ENCODE measurements around the gene IFNA10.
"Not testable (repeated sequence)": the region's sequence is repeated elsewhere in the genome, so short reads cannot be mapped to it uniquely, and the experiment has no call there.

IFNA10 gene

GRCh38 chr9:21207043-21207442 lies at the start of gene IFNA10:
Gene IFNA10 (minus strand): TSS chr9:21207143. CDS start chr9:21207097, 46 bp downstream.
- not testable (repeated sequence) for DNase-seq

GRCh38 chr9:21255538-21256212 lies 48.7 kb upstream of the IFNA10 start:
- no peak for DNase-seq

- DNase-seq, result peak; percentile 10
Observed at GRCh38 chr9:21252721-21253547, 46.0 kb upstream of the IFNA10 start.

- DNase-seq, result no peak
Observed at GRCh38 chr9:21251638-21252037, 44.7 kb upstream of the IFNA10 start.

- no peak for DNase-seq
Observed at GRCh38 chr9:21251190-21251589, 44.2 kb upstream of the IFNA10 start.

GRCh38 chr9:21244836-21245235 lies 37.9 kb upstream of the IFNA10 start:
- DNase-seq, result no peak

- no peak for DNase-seq
Observed at GRCh38 chr9:21239911-21240310, 33.0 kb upstream of the IFNA10 start, which contains the start of gene IFNA14. Gene IFNA14 (minus strand): TSS chr9:21240005. CDS start chr9:21239935, 70 bp downstream.

GRCh38 chr9:21236360-21236714 lies 29.4 kb upstream of the IFNA10 start:
- DNase-seq, result not testable (repeated sequence)

- DNase-seq, result peak; percentile 57
Observed at GRCh38 chr9:21235468-21236359, 28.8 kb upstream of the IFNA10 start.

- DNase-seq, result no peak
Observed at GRCh38 chr9:21234153-21234687, 27.3 kb upstream of the IFNA10 start.

- no peak for DNase-seq
Observed at GRCh38 chr9:21233258-21233657, 26.3 kb upstream of the IFNA10 start.

GRCh38 chr9:21228122-21228521 lies 21.2 kb upstream of the IFNA10 start, which contains the start of gene IFNA17:
Gene IFNA17 (minus strand): TSS chr9:21228222. CDS start chr9:21228173, 49 bp downstream.
- DNase-seq, result no peak

GRCh38 chr9:21217211-21217610 lies 10.3 kb upstream of the IFNA10 start, which contains the start of gene IFNA16:
Gene IFNA16 (minus strand): TSS chr9:21217311. CDS start chr9:21217305, 6 bp downstream.
- DNase-seq, result not testable (repeated sequence)

GRCh38 chr9:21213411-21214326 lies 6.7 kb upstream of the IFNA10 start:
- peak; percentile 8 for DNase-seq

GRCh38 chr9:21212160-21212559 lies 5.2 kb upstream of the IFNA10 start:
- DNase-seq, result not testable (repeated sequence)

GRCh38 chr9:21210782-21211181 lies 3.8 kb upstream of the IFNA10 start:
- DNase-seq, result not testable (repeated sequence)

- DNase-seq, result no peak
Observed at GRCh38 chr9:21210311-21210710, 3.4 kb upstream of the IFNA10 start.

GRCh38 chr9:21205204-21205603 lies 1.7 kb downstream of the IFNA10 start:
- DNase-seq, result no peak

GRCh38 chr9:21202105-21202504 lies 4.8 kb downstream of the IFNA10 start, which contains the start of gene IFNA7:
Gene IFNA7 (minus strand): TSS chr9:21202205. CDS start chr9:21202165, 40 bp downstream.
- not testable (repeated sequence) for DNase-seq

- peak; percentile 70 for DNase-seq
Observed at GRCh38 chr9:21194867-21195776, 11.8 kb downstream of the IFNA10 start.

Data from CD4-positive, alpha-beta T cell treated with Interleukin-17A for 1 hour (primary cell).